Stimulated activated CD4-positive, alpha-beta T cell treated with anti-CD3 and anti-CD28 coated beads, TNF-alpha, amount 100 ng/mL, for 4 hours (primary cell): Measurements from ENCODE around the gene GRB14.
"Not testable (repeated sequence)": the region's sequence is repeated elsewhere in the genome, so short reads cannot be mapped to it uniquely, and the experiment has no call there.

ENCODE experiments used
- DNase-seq, 3 experiments: peaks; one replicate each; pipeline ENCODE4 v3.0.0-alpha.2; 2020; ENCODE audit warnings: low read depth in 3 of 3

GRB14 gene

DNA sequence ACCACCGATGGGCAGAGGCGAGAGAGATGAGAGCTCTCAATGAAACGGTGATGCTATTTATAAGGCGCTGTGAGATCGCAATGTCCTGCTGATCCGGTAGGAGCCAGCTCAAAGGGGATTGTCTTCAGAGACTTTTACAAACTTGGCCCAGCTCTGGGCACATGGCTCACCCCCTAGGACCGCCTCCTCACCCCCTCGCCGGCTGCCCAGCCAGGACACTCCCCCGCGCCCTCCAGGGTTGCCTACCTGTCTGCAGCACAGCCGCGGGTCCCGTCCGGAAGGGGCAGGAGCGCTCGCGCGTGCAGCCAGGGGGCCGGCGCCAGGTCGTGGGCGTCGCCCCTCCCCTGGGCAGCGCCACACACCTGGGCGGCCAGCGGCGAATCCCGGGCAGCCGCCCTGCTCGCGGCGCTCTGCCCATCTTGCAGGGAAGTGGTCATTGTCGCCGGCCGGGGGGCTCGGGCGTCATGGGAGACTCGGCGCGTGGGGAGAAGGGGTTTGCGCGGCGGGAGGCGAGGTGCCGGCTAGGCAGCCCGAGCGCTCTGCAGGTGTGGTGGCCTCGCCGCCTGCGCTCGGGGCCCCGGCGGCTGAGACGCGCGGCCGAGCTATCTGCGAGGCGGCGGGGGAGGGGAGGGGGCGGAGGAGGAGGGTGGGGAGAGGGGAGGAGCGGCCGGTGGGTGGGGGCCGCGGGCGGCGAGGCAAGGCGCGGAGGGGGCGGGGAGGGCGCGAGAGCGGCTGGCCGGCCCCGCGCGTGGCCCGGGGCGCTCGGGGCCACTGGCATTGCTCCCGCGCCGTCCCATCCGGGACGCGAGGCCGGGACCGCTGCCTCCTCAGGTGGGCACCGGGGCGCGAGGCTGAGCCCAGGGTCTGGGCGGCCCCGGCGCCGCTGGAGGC lies at the start of gene GRB14:
GRB14 (minus strand) TSS at position 610 of the 891 bp plus-strand sequence; CDS start at position 437, 173 bp downstream.
- DNase-seq, result no peak

DNA sequence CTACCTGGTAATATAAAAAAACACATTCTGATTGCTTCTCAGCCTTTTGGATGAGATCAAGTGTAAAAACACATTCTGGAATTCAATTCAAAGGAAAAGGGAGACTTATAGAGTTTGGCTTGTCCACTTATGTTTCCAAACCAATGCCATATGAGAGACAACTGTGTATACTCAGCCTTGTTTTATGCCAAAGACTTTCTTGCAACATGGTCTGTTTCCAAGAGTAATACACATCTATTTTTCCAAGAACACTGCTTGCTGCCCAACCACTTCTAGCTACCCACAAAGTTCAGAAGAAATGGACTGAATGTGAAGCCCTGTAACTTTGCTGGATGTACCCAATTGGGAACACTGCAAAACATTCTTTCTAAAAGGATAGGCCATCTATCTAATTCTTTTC lies 48.0 kb upstream of the GRB14 start:
- DNase-seq, result no peak

DNA sequence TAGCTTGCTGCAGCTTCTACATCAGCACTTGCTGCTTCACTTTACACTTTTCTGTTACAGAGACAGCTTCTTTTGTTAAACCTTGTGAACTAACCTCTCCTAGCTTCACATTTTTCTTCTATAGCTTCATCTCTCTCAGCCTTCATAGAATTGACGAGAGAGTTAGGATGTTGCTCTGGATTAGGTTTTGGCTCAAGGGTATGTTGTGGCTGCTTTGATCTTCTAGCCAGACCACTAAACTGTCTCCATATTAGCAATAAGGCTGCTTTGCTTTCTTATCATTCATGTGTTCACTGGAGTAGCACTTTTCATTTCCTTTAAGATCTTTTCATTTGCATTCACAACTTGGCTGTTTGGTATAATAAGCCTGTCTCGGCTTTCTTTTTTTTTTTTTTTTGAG lies 46.3 kb upstream of the GRB14 start:
- no peak for DNase-seq

DNA sequence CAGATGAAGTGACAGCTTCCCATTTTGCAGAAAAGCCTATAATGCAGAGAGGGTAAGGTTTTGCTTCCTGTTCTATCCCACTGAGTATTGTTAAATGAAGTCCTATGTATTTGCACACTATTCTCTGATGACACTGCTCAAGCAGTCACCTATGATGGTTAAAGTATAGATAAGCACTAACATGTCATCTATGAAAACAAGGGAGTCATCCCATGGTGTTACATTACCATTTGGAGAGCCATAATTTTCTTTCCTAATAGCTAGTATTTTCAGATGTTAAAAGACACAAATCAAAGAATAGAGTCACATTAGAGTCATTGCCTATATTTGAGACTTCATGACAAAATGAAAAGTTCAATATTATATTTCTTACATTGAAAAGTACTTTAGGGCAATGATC lies 42.8 kb upstream of the GRB14 start:
- DNase-seq, result no peak

DNA sequence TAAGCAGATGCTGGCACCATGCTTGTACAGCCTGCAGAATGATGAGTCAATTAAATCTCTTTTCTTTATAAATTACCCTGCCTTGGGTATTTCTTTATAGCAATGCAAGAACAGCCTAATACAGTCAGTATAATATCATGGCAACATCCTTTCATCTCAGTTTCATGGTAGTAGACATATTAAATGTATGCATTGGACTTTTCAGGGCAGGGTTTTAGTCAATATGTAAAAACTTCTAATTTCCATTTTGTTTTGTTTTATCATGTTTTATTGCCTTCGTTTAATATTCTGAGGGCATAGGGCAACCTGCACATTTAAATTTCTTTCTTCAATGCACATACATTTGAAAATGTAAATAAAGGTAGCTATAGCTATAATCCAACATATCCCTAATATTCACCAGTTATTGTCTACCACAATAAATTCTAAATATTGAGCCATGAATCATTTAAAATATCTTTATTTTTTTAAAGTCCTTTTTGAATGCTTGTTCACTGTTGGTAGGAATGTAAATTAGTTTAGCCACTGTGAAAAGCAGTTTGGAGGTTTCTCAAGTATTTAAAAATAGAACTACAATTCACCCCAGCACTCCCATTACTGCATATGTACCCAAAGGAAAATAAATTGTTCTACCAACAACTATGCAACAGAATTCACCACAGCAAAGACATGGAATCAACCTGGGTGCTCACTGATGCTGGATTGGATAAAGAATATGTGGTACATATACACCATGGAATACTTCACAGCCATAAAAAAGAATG lies 41.8 kb upstream of the GRB14 start:
- DNase-seq, result no peak

DNA sequence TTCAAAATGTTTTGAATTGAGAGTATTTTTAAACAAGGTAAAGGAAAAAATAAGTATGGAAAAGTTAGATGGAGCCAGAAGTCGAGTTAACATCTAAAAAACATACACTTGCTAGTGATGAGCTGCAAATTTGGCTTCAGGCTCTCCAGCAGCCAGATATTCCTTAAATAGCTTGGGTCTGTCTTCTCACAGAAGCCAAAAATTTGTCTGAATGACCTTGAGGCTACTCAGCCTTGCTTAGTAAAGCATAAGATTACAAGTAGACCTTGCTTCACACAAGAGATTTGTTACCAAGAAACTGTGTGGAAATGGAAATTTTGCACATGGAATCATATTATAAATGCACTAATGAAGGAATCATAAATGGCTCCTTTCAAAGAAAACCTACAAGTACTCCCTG lies 40.8 kb upstream of the GRB14 start:
- no peak for DNase-seq

DNA sequence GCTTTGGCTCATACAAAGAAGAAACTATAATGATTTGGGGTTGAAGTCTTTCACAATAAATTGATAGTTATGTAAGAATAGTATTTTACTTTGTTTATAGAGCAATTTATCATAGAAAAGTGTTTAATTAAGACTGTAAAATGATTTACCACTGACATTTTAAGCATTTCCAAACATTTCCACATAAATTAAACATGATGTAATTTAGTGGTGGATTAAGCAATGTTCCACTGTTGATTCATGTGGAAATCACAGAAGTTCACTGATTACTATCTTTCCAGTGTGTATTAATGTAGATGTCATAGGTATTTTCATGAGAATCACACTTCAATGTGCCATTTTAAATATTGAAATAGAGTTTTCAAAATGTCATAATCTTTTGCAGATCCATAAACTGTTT lies 40.1 kb upstream of the GRB14 start:
- DNase-seq, result no peak

DNA sequence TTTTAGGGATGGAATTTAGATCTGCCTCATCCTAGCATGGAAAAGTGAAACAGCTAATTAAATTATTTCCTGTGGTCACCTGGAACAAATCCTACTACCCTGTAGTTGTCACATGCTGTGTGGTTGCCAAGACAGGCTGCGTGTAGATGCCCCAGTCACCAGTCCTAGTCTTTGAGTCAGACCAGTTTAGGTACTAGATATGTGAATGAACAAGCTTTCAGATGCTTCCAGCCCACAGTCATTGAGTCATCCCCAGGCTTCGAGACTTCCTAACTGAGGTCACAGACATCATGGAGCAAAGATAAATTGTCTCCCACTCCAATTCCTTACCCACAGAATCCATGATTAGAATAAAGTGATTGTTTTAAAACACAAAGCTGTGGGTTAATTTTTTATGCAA lies 35.8 kb upstream of the GRB14 start:
- DNase-seq, result no peak

DNA sequence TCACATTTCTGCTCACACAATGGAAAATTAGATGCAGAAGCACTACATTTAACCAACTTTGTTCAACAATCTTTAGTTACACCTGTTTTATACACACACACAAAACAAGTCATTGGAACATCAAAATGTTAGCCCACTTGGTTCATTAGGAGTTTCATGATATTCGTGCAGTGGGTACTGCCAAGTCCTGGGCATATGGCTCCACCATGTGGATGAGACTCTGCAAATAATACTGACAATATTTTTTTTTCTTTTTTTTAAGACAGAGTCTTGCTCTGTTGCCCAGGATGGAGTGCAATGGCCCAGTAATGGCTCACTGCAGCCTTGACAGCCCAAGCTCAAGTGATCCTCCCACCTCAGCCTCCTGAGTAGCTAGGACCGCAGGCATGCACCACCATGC lies 34.5 kb upstream of the GRB14 start:
- no peak for DNase-seq

DNA sequence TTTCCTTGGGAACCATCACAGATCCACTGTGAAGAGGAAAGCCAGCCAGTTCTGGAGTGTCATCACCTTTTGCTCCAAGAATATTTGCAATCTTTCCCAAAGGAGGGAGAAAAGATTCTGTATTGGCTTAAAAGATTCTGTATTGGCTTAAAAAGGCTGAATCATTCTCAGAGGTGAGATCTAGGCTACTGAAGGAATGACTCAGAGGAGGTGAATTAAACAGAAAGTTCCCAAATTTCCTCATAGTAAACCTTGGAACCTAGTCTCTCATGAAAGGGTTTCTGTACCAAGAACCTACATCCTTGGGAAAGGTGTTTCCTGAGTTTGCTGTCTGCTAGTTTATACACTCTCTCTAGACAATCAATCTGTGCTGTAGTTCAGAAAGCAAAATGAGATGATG lies 34.1 kb upstream of the GRB14 start:
- no peak for DNase-seq

DNA sequence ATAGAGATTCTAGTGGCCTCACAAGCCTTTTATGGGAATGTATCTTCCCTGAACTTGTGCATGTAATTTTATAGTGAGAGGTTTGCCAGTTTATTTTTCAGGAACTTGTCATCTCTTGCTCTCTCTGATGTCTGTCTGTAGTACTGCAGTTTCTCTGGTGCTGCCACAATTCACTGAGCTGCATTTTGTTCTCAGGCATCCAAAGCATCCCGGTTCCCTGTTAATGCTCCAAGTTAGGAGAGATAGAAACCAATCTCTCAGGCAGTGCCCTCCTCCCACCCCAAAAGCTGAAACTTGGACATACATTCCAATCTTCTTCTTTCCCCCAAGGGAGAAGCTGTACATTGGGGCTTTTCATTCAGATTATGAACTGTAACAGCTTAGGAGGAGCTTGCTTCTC lies 30.1 kb upstream of the GRB14 start:
- no peak for DNase-seq

DNA sequence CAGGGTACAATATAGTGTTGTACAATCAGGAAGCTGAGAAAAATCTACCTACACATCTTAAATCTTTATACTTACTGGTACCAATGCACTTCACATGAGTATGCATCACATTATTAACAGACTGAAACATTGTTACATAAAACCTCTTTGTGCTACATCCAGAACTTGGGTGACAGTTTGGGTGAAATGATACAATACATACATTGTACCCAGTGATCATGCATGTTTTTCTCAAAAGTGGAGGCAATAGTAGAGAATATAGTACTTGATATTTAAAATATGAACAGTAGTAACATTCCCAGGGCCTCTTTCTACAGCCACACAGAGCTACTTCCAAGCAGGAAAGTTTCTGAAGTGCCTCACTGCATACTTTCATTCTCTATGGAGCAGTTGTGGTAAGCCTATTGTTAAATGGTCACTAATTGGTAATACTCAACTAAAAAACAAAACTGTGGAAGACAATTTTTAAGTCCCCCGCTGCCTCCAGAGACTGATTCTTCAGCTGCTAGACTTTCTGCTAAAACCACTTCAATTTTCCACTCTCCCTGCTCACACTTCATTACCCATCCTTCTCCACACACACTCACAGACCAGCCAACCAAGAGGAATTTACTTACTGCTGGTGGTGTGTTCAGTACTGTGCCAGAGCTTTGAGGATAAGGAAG lies 22.9 kb upstream of the GRB14 start:
- no peak for DNase-seq

DNA sequence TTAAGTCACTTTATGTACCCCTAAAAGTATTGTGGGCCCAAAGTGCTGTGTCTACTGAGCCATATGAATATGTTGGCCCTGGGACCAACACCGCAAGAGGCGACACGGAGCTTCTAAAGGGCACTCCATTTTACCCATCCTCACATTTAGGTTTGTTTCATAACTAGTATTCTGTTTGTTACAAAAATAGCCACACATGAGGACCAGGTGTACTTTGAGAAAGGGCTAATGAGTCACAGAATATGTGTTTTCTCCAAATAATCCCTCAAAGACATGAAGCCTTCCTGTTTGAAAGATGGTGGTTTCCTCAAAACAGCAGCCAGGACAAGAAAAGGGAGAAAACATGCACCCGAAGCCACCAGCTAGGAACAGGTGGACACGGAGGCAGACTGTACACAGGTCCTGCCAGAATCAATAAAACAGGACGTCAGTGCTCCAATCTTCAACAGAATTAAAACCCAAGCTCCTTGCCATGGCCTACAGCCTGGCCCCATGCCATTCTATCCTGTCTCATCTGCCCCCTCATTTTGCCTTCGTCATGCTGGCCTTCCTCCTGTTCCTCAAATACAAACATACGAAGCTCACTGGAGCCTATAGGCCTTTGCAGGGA lies 21.8 kb upstream of the GRB14 start:
- no peak for DNase-seq

DNA sequence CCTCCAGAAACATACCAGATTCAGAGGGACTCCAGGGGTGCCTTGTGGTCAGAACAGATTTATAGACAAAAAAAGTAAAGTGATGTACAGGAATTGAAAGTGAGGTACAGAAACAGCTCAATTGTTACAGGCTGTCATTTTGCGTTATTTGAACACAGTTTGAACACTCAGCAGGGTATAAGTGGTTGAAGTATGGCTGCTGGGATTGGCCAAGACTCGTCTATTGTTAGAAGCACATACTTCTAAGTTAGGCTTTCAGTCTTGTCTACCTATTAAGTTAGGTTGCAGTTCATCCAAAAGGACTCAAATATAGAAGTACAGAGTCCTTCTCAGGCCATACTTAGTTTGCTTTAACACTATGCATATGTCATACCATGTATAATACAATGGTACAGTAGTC lies 21.0 kb upstream of the GRB14 start:
- DNase-seq, result no peak

DNA sequence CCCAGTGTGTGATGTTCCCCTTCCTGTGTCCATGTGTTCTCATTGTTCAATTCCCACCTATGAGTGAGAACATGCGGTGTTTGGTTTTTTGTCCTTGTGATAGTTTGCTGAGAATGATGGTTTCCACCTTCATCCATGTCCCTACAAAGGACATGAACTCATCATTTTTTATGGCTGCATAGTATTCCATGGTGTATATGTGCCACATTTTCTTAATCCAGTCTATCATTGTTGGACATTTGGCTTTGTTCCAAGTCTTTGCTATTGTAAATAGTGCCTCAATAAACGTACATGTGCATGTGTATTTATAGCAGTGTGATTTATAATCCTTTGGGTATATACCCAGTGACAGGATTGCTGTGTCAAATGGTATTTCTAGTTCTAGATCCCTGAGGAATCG lies 7.0 kb upstream of the GRB14 start:
- not testable (repeated sequence) for DNase-seq

DNA sequence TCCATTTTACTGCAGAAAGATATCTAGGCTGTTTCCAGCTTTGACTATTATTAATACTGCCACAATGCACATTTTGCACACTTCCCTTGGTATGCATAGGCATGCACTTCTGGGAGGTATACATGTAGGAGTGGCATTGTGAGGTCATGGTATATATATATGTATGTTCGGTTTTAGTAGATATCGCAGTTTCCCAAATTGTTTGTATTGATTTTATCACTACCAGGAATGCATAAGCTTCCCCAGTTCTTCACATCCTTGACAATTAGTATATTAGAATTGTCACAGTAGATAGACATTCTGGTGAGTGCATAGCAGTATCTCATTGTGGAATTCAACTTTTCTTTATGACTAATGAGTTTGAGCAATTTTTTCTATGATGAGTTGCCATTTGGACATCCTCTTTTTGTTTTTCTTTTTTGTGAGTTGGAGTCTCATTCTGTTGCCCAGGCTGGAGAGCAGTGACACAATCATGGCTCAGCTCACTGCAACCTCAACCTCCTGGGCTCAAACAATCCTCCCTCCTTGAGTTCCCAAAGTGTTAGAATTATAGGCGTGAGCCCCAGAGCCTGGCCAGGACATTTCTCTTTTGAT lies 4.2 kb upstream of the GRB14 start:
- no peak for DNase-seq

DNA sequence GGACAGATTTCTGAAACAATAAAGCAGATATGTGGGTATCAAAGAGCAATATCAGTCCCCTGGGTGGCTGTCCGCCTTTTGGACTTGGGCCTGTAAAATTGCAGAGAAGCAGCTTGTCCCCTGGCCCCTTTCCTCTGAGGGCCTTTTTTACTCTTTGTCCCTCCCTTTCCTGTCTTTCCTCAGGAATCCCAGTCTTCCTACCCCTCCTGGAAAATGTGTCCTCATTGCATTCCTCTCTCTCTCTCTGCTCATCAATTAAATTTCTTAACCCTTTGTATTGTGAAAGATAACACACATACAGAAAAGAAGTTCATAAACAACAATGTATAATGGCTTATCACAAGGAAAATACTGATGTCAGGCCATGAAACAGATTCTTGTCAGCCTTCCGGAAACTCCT lies 3.0 kb upstream of the GRB14 start:
- DNase-seq, result no peak

DNA sequence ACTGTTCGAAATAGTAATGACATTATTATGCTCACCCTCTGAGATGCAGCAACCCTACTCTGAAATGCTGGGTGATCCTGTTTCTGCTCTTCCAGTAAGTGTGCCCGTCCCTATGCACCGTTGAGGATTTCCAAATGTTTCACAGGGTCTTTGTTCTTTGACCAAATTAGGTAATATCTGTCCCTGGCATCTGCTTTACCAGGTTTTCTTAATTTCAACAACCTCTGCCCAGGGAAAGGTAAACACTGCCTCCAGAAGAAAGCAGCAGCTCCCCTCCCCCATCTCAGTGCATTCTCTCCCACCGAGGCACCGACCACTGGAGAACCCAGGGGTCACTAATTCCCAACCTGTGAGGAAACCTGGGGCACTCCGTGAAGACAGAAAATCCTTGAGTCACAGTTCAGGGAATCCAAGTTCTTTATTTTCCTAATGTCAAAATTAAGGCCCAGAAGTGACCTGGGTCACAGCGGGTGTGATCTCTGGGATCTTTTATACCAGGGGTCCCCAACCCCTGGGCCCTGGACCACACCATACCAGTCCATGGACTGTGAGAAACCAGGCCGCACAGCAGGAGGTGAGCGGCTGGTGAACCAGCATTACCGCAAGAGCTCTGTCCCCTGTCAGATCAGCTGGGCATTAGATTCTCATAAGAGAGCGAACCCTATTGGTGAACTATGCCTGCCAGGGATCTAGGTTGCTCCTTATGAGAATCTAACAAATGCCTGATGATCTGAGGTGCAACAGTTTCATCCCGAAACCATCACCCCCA lies 1.2 kb upstream of the GRB14 start:
- no peak for DNase-seq

DNA sequence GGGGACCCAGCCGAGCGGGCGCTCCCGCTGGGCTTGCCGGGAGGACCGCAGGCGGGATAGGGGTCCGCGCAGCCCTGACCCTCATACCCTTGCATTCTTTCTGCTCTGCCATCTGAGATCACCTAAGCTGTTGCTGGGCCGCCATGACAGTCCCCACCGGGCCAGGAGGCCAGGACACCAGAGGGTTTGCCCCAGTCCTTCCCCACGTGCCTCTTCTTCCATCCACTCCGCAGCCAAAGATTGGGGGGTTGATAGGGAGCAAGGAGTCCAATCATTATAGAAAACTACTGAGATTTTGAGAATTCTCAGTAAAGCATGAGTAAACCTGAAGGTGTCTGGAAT lies 453 bp upstream of the GRB14 start:
- DNase-seq, result no peak

DNA sequence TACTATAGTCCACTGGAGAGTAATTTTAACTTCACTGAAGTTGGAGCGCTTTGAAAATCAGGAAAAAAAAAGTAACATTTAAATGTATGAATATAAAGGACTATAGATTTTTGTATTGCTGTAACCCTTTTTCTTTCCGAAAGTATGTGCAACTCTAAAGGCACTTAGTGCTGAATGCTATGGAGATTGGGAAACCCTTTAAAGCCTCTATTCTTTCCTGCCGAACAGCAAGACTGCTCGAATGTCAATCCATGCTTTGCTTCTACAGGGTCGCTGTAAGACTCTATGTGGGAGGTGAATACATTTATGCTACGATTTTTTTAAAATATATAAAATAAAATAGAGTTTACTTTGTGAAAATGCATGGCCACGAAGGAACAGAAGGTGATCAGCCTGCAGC lies 825 bp downstream of the GRB14 start:
- DNase-seq, result no peak

DNA sequence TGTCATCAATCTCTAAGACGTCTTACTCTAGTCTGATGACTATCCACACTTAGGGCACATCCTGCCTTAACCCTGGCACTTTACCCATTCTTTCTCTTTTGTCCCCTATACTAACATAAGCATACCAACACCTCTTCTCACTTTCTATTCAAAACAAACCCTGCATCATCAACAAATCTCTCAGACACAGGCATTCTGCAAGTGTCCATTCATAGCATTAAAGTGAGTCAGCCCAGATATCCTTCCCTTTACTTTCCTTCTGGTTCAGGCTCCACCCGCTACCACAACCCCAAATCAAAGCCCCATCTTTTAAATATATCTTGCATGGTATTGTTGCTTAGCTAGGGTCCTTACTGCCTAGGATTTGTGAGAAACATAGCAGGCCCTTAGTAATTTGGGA lies 3.8 kb downstream of the GRB14 start:
- DNase-seq, result no peak
